Measurements from ENCODE around the gene IGHMBP2. TPM values are rescaled to one million over a fixed set of nuclear protein-coding genes. Genes with fewer than 3 reads are reported as not detected.

IGHMBP2 gene
- total and polyA plus RNA-seq, 8 donors = 16.9 to 30.4 (median 19.3) TPM

DNA sequence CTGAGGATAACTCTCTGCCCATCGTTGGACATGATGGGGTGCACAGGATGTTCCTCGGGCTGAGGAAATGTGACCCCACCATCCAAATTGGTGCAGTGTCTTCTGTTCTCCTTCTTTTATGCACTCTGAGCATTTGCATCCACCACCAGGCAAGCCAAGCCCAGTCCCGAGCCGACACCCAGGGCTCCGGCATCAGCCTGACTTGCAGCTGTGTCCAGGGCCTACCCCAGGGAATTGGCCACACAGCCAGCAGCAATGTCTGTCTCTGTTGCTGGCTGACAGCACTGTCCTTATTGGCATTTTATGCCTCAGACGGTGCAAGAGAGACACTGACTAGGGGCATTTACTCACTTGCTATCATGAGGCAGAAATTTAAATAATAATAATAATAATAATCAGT lies 36.6 kb upstream of the IGHMBP2 start:
- Histone ChIP-seq H3K27ac (no peak overlapping the region), H3K4me1 (peaks cover 4 to 6% of the 10 kb centered on the region in 2 donors), H3K36me3 (no peaks in the 10 kb centered on the region), H3K9me3 (peaks cover 0 to 8% of the 10 kb centered on the region in 2 donors), H3K4me3 (no peak overlapping the region), H3K27me3 (no peaks in the 10 kb centered on the region)
- ATAC-seq (no peak), DNase-seq (no peak)
- intact Hi-C loops (cut with DNase I) = no loop called here
- TF ChIP-seq, protein P1, sequence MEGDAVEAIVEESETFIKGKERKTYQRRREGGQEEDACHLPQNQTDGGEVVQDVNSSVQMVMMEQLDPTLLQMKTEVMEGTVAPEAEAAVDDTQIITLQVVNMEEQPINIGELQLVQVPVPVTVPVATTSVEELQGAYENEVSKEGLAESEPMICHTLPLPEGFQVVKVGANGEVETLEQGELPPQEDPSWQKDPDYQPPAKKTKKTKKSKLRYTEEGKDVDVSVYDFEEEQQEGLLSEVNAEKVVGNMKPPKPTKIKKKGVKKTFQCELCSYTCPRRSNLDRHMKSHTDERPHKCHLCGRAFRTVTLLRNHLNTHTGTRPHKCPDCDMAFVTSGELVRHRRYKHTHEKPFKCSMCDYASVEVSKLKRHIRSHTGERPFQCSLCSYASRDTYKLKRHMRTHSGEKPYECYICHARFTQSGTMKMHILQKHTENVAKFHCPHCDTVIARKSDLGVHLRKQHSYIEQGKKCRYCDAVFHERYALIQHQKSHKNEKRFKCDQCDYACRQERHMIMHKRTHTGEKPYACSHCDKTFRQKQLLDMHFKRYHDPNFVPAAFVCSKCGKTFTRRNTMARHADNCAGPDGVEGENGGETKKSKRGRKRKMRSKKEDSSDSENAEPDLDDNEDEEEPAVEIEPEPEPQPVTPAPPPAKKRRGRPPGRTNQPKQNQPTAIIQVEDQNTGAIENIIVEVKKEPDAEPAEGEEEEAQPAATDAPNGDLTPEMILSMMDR (IDR thresholded peaks at IDR 0.05) = no peak

DNA sequence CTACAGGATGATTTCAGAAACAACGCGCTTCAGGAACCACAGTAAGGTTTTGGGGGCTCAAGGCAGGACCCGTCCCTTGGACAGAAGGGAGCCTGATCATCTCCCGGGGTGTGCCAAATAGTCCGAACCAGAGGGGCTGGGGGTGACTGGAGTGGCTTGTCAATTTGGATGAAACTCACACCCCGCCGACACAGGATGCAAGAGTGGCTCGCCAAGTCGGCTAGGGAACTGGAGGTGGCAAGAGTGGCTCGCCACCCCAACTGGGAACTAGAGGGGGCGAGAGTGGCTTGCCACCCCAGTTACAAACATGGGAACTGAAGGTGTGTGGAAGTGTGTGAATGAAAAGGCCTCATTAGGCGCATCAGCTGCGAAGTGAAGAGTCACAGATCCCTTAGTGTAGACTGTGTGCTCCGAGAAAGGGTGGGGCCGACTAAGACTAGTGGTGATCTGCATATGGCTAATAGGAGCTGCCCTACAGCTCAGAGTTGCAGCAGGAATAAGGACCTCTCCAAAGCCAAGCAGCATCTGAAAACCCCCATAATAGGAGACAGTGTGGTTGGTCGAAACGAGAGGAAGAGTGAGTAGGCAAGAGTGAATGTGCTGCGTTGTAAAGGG lies 35.4 kb upstream of the IGHMBP2 start:
- intact Hi-C loops (cut with DNase I) = no loop called here
- Histone ChIP-seq H3K27me3 (no peaks in the 10 kb centered on the region), H3K9me3 (peaks cover 0 to 8% of the 10 kb centered on the region in 2 donors), H3K36me3 (no peaks in the 10 kb centered on the region), H3K4me3 (no peak overlapping the region), H3K4me1 (peaks cover 4 to 6% of the 10 kb centered on the region in 2 donors), H3K27ac (no peak overlapping the region)
- TF ChIP-seq, protein P1 (IDR thresholded peaks at IDR 0.05) = no peak
- DNase-seq (no peak), ATAC-seq (no peak)

DNA sequence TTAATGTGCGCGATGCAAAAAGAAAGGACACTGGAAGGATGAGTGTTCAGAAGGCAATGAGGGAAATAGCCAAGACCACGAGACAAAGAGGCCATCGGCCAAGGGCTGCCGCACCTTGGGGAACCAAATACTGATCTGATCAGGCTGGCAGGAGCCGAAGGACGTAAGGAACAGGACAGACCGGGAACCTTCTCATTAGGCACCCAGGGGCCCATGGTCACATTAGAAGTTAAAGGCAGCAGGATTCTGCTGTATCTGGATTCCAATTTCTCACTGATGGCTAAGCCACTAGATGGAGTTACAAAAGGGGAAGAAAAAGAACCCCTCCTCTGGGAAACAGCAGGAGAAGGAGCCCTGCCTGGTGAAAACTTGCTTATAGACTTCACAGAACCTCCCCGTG lies 33.2 kb upstream of the IGHMBP2 start:
- no peaks in the 10 kb centered on the region for H3K36me3 ChIP-seq
- no peaks in the 10 kb centered on the region for H3K9me3 ChIP-seq
- DNase-seq (no peak), ATAC-seq (peak; percentile 64)
- no peak overlapping the region for H3K27ac ChIP-seq
- peaks cover 4 to 6% of the 10 kb centered on the region in 2 donors for H3K4me1 ChIP-seq
- intact Hi-C loops (cut with DNase I) = no loop called here
- peak overlapping the region; percentile 34 to 43 for H3K4me3 ChIP-seq
- no peaks in the 10 kb centered on the region for H3K27me3 ChIP-seq
- TF ChIP-seq, protein P1 (IDR thresholded peaks at IDR 0.05) = no peak

DNA sequence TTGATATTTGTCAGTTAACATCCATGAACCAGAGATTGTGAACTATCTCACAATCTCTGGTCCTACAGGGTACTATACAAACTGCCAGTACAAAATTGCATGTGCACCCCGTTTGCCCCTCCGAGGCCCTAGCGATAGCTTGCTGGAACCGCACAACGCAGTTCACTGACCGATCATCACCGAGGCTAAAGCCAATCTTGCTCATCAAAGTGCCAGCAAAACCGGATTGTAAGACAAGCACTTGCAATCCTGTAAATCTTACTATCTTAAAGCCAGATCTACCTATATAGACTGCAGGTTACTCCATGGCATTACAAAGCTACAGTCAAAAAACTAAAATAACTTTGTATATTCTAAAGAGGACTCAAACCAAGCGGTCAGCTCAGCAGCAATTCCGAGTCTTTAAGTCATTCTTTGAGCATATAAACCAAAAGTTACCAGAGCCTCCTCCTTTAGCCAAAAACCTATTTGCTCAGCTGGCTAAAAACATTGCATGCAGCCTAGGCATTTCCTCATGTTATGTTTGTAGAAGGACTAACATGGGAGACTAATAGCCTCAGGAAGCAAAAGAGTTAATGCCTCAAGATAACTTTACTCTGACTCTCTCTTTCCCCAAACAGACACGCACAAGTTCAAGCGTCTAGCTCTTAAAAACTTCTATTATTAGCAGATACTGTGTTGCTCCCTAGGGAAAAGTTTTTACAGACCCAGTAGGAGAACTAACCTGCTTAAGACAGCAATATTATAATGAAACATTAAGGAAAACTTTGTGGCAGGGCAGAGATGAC lies 31.3 kb upstream of the IGHMBP2 start:
- no peaks in the 10 kb centered on the region for H3K36me3 ChIP-seq
- DNase-seq (no peak), ATAC-seq (no peak)
- H3K4me1 ChIP-seq = peaks cover 4 to 6% of the 10 kb centered on the region in 2 donors
- intact Hi-C loops (cut with DNase I) = no loop called here
- TF ChIP-seq, protein P1 (IDR thresholded peaks at IDR 0.05) = no peak
- no peaks in the 10 kb centered on the region for H3K27me3 ChIP-seq
- no peak overlapping the region for H3K4me3 ChIP-seq
- H3K27ac ChIP-seq = no peak overlapping the region
- no peaks in the 10 kb centered on the region for H3K9me3 ChIP-seq

DNA sequence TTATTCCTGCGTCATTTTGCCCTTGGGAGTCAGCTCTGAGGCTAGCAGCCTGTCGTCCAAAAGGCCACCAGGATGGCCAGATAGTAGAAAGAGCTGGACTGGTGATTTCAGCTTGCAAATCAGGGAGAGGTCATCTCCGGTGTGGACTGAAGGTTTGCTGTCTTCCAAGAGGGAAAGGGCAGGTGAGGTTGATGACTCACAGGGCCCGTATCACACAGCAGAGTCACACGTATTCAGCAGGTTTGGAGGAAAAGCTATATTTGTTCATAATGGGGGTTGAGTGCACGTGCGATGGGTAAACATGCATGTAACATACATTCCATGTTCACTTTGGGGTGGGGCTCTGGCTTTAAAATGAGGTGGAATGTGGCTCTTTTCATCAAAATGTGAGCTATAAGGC lies 25.7 kb upstream of the IGHMBP2 start:
- DNase-seq (no peak), ATAC-seq (no peak)
- TF ChIP-seq, protein P1 (IDR thresholded peaks at IDR 0.05) = no peak
- Histone ChIP-seq H3K27ac (no peak overlapping the region), H3K36me3 (no peaks in the 10 kb centered on the region), H3K4me3 (no peak overlapping the region), H3K4me1 (no peaks in the 10 kb centered on the region), H3K27me3 (no peaks in the 10 kb centered on the region), H3K9me3 (no peaks in the 10 kb centered on the region)
- intact Hi-C loops (cut with DNase I) = no loop called here
